HG02885 (cell line): ENCODE results near the gene ZNF225.
A peak's percentile ranks its signal among the peaks of the same experiment; 100 is the strongest.
"Not testable (repeated sequence)": the region's sequence is repeated elsewhere in the genome, so short reads cannot be mapped to it uniquely, and the experiment has no call there.

Experiments
- ATAC-seq: cut with Tn5 transposase; IDR thresholded peaks from one replicate; pipeline ENCODE4 v1.9.1; 2021; ENCODE audit warnings: mild to moderate bottlenecking; ENCODE audit not compliant: unreplicated experiment, poor library complexity

The ZNF225 gene

DNA sequence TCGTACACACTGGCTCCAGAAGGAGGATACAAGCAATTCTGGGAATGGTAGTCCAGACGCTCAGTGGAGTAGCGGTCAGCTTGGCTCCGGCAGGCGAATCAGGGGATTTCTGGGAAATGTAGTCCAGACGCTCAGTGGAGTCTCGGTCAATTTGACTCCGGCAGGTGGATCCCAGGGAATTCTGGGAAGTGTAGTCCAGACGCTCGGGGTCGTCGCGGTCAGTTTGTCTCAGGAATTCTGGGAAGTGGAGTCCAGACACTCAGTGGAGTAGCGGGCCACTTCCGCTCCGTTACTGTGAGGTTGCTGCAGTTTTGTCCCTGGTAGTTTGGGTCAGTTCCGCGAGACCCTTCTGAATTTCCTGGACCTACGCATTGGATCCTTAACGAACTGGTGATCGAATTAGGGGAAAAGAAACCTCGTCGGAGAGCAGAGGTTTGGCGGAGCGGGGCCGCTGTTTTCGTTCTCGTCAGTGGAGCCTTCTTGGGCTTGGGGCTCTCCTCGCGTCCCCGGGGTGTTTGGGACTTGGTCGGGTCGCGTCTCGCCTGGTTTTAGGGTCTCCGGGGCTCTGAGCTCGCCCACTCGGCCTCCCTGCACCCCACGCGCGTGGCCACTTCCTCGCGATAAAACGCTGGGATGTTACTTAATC, at the start of gene ZNF225:
Gene ZNF225 (plus strand): TSS at position 262 of the 646 bp plus-strand sequence. CDS start 2,429 bp downstream, outside the sequence.
- peak; percentile 92 for ATAC-seq

DNA sequence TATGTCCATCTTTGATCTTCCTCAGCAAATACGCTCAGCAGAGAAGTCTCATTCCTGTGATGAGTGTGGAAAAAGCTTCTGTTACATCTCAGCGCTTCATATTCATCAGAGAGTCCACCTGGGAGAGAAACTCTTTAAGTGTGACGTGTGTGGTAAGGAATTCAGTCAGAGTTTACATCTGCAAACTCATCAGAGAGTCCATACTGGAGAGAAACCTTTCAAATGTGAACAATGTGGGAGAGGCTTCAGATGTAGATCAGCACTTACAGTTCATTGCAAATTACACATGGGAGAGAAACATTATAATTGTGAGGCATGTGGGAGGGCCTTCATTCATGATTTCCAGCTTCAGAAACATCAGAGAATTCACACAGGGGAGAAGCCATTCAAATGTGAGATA, 46.9 kb upstream of the ZNF225 start:
- ATAC-seq = no peak

DNA sequence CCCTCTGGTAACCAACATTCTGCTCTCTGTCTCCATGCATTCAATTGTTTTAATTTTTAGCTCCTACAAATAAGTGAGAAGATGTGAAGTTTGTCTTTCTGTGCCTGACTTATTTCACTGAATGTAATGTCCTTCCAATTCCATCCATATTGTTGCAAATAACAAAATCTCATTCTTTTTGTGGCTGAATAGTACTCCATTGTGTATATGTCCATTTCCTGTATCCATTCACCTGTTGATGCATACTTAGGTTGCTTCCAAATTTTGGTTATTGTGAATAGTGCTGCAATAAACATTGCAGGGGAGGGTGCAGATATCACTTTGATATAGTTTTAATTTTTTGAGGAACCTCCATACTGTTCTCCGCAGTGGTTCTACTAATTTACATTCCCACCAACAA, 43.8 kb upstream of the ZNF225 start:
- no peak for ATAC-seq

DNA sequence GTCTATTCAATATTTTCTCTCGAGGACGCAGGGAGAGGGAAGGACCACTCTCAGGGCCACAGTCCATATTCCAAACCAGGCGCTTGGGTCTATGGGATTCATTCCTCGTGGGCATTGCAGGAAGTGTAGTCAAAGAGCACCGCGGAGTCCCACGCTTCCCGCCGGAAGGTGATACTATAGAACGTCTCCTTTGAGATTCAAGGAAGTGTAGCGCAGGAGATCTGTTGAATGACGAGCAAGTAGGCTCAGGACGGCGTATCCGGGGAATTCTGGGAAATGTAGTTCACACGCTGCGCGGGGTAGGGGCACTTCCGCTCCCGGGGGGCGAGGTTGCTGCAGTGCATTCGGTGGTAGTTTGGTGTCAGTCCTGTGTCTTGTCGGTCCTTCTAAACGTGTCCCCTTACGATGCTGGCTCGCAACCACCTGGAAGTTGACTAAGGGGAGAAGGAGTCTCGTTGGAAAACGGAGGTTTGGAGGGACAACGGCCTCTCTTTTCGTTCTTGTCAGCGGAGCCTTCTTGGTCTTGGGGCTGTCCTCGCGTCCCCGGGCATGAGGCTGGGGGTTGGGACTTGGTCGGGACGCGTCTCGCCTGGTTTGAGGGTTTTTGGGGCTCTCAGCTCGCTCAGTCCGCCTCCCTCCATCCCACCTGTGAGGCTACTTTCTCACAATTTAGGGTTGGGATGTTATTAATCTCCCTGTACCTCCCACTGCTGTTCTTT, 41.2 kb upstream of the ZNF225 start, which contains the start of gene ZNF284:
Gene ZNF284 (plus strand): TSS at position 336 of the 719 bp plus-strand sequence. CDS start 4,231 bp downstream, outside the sequence.
- ATAC-seq = peak; percentile 85

DNA sequence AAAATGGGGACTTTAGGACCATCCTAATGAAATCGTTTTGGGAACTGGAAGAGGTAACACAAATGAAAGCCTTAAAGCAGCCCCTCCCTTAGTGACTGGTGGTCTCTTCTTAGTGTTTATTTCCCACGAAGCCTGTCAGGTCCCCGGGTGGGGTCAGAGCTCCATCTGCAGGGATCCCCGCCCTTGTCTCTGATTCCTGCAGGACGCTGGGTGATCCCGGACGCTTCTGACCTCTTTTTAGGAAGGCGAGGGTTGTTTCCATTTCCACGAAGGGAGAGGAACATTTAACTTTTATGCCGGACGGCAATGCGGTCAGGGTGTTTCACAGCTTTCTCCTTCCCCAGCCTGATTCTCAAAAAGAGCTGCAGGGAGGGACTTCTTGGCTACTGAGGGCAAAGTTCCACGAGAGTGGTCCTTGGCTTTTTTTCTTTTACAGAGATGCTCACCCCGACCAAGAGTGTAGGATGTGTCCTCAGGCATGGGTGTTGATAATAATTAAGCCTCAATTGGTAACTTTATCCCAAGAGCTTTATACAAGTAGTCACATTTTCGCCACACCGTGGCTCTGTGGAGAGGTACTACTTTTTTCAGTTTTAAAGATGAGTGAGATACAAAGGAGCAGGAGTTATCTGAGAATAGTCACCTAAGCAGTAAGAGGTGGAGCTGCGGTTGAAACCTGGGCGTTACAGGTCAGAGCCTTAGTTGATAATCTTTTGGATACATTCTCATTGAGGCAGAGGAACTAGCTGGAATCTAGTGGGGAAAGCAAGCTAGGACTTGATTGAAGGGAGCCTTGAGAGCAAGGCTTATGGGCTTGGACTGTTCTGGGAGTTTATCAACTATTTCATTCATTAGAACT, 40.4 kb upstream of the ZNF225 start:
- no peak for ATAC-seq

DNA sequence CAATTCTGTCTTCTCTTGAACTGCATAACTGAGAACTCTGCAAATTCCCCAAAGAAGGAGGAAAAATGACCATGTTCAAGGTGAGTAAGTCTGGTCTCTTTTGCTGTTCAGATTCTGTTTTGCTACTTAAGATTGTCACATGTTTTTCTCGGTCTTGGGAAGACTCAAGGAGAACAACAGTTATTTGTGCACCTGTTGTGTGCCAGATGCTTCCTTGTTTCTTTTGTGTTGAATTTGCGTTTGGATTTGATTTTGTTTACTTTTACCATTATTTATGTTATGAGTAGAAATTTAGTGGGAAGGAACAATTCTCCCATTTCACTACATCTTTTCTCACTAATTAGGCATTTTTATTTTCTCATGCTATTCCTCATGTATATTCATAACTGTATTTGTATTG, 36.9 kb upstream of the ZNF225 start:
- ATAC-seq = no peak

DNA sequence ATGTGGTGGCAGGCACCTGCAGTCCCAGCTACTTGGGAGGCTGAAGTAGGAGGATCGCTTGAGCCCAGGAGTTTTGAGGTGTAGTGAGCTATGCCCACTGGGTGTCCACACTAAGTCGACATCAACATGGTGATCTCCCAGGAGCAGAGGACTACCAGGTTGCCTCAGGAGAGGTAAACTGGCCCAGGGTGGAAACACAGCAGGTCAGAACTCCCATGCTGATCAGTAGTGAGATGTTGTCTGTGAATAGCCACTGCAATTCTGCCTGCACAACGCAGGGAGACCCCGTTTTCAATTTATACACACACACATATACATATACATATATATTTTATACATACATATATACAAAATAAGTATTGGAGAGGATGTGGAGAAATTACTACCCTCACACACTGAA, 21.1 kb upstream of the ZNF225 start:
- ATAC-seq = no peak

DNA sequence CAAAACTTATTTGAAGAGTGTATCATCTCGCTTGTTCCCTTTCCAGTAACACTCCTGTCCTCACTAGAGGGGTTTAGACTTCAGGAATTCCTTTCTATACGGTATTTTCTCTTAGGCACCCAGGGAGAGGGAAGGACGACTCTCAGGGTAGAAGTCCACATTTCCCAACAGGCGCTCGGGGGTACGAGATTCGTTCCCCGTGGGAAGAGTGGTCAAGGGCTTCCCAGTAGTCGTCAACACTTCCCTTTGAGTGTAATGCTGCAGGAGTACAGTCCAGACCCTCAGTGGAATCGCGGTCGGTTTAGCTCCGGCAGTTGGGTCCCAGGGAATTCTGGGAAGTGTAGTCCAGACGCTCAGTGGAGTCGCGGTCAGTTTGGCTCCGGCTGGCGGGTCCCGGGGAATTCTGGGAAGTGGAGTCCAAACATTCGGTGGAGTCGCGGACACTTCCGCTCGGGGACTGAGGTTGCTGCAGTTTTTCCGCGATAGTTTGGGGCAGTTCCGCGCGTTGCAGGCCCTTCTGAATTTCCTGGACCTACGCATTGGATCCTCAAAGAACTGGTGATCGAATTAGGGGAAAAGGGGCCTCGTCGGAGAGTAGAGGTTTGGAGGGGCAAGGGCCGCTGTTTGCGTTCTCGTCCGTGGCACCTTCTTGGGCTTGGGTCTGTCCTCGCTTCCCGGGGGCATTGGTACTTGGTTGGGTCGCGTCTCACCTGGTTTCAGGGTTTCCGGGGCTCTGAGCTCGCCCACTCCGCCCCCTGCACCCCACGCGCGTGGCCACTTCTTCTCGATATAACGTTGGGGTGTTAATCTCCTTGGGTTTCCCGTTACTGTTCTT, 19.1 kb upstream of the ZNF225 start, which contains the start of gene ZNF224:
Gene ZNF224 (plus strand): TSS at position 431 of the 835 bp plus-strand sequence. CDS start 3,513 bp downstream, outside the sequence.
- peak; percentile 93 for ATAC-seq

DNA sequence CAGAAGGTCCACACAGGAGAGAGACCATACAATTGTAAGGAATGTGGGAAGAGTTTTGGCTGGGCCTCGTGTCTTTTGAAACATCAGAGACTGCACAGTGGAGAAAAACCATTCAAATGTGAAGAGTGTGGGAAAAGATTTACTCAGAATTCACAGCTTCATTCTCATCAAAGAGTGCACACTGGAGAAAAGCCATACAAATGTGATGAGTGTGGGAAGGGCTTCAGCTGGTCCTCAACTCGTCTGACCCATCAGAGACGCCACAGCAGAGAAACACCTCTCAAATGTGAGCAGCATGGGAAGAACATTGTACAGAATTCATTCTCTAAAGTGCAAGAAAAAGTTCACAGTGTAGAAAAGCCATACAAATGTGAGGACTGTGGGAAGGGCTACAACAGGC, 5.4 kb upstream of the ZNF225 start:
- ATAC-seq = no peak

DNA sequence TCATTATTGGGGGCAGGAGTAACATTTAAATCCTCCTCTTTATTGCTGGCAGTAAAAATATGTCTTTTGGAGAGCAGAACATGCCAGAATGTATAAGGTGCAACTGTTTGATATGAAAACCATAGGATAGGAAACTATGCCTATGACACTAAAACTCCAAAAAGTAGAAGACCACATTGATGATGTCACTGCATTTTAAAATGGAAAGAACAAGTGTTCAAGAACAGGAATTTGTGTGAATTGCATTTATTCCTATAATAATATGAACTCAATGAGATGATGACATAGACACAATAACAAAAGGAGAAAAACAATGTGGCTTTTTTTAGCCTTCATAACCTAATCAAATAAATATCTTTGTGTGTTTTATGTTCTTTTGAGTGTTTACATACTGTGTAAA, 3.7 kb upstream of the ZNF225 start:
- no peak for ATAC-seq

DNA sequence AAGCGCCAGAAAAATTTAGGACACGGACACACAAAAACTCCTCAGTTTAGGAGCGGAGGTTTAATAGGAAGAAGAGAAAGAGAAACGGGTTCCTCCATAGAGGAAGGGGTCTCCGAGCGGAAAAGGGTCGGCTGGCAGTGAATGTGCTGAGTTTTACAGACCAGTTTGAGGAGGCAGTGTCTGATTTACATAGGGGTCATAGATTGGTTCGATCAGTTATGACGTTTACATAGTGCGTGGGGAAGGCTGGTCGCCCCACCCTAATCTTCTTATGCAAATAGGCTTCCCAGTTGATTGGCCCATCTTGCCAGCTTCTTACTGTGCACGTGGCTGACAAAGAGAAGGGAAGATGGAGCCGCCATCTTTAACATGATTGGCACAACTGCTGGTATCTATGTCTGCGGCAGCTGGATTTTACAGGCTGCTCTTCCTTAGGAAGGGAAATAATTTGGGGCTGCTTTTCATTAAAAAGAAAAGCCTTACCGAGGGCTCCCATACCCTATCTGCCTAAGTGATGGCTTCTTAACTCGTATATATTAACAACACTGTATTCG, 1.2 kb upstream of the ZNF225 start:
- no peak for ATAC-seq

DNA sequence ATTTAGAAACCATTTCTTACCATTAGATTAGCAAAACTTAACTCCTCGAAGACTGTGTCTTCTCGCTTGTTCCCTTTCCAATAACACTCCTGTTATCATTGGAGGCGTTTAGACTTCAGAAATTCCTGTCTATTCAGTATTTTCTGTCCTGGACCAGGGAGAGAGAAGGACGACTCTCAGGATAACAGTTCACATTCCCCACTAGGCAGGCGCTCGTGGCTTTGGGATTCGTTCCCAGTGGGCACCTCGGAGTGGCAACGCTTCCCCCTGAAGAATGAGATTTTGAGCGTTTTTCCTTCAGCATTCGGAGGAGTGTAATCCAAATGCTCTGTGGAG, 429 bp upstream of the ZNF225 start:
- ATAC-seq = no peak

DNA sequence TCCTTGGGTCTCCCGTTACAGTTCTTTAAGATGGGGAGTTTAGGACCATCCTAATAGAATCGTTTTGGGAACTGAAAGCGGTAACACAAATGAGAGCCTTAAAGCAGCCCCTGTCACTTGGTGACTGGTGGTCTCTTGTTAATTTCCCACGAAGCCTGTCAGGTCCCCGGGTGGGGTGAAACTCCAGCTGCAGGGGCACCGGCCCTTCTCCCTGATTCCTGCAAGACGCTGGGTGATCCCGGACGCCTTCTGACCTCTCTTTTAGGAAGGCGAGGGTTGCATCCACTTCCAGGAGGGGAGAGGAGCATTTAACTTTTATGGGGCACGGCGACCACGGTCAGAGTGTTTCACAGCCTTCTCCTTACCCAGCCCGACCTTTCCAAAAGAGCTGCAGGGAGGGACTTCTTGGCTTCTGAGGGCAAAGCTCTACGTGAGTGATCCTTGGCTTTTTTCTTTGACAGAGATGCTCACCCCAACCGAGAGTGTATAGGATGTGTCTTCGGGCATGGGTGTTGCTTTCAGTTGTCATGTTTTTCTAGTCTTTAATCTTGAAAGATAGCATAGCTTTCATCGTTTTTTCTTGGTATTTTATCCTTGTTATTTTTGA, 688 bp downstream of the ZNF225 start:
- peak; percentile 2 for ATAC-seq

DNA sequence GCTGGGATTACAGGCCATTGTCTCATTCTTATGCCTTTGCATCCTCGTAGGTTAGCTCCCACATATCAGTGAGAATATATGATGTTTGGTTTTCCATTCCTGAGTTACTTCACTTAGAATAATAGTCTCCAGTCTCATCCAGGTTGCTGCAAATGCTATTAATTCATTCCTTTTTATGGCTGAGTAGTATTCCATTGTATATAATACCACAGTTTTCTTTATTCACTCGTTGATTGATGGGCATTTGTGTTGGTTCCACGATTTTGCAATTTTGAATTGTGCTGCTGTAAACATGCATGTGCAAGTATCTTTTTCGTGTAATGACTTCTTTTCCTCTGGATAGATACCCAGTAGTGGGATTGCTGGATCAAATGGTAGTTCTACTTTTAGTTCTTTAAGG, 8.0 kb downstream of the ZNF225 start:
- ATAC-seq = not testable (repeated sequence)

DNA sequence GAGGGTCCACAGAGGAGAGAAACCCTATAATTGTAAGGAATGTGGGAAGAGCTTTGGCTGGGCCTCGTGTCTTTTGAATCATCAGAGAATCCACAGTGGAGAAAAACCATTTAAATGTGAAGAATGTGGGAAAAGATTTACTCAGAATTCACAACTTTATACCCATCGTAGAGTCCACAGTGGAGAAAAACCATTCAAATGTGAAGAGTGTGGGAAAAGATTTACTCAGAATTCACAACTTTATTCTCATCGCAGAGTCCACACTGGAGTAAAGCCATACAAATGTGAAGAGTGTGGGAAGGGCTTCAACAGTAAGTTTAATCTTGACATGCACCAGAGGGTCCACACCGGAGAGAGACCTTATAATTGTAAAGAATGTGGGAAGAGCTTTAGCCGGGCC, 18.8 kb downstream of the ZNF225 start:
- no peak for ATAC-seq

DNA sequence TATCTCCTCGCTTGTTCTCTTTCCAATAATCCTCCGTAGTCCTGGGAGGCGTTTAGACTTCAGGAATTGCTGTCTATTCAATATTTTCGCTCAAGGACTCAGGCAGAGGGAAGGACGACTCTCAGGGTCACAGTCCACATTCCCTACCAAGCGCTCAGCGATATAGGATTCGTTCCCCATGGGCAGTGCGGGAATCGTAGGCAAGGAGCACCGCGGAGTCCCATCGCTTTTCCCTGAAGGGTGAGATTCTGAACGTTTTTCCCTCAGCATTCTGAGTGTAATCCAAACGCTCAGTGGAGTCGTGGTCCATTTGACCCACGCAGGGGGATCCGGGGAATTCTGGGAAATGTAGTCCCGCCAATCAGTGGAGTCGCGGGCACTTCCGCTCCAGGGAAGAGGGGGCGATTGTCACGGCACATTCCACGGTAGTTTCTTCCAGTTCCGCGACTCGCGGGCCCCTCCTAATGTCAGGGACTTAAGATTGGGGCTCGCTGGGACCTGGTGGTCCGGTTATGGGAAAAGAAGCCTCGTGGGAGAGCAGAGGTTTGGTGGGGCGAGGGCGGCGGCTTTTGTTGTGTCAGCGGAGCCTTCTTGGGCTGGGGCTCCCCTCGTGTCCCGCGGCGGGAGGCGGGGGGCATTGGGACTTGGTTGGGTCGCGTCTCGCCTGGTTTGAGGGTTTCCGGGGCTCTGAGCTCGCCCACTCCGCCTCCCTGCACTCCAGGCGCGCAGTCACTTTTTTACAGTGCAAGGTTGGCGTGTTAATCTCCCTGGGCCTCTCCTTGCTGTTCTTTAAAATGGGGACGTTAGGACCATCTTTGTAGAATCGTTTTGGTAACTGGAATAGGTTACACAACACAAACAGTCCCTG, 28.2 kb downstream of the ZNF225 start, which contains the start of gene ZNF234:
Gene ZNF234 (plus strand): TSS at position 364 of the 868 bp plus-strand sequence. CDS start 3,079 bp downstream, outside the sequence.
- peak; percentile 86 for ATAC-seq

DNA sequence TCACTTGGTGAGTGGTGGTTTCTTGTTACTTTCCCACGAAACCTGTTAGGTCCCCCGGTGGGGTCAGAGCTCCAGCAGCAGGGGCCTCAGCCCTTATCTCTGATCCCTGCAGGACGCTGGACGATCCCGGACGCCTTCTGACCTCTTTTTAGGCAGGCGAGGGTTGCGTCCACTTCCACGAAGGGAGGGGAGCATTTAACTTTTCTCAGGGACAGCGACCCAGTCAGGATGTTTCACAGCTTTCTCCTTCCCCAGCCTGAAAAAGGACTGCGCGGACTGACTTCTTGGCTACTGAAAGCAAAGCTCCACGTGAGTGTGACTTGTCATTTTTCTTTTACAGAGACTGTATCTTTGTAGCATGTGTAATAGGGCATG, 28.8 kb downstream of the ZNF225 start:
- no peak for ATAC-seq

DNA sequence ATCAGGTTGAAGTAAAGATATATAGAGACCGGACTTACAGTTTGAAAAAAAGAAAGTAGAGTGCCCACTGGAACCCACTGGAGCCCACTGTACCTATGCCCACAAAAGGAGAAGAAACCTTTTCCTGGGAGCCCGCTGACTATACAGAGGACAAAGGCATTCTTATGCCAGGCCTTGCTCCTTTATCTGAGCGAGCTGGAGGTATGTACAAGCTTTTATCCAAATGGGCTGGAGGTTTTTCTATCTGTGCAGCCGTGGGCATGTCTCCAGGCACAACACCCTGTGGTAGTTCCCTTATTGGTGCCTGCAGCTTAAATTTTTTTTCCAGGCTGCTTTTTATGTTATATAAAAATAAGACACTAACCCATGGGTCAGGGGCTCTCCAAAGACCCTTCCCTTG, 36.6 kb downstream of the ZNF225 start:
- no peak for ATAC-seq
